ENCODE measurements around the gene LRRTM2.

The LRRTM2 gene

GRCh38 chr5:138833726-138834480, 41.2 kb downstream of the LRRTM2 start:
- DNase-seq: no peak

- DNase-seq: no peak
These were observed 42.1 kb downstream of the LRRTM2 start for GRCh38 chr5:138833080-138833479.

GRCh38 chr5:138832218-138832617, 42.9 kb downstream of the LRRTM2 start:
- no peak for DNase-seq

GRCh38 chr5:138831703-138832102, 43.4 kb downstream of the LRRTM2 start:
- no peak for DNase-seq

- no peak for DNase-seq
These were observed 45.8 kb downstream of the LRRTM2 start for GRCh38 chr5:138829341-138829740.

- DNase-seq: no peak
These were observed 46.6 kb downstream of the LRRTM2 start for GRCh38 chr5:138828556-138828955.

- no peak for DNase-seq
These were observed 49.9 kb downstream of the LRRTM2 start for GRCh38 chr5:138824924-138825863.

- no peak for DNase-seq
These were observed 50.6 kb downstream of the LRRTM2 start for GRCh38 chr5:138824516-138824915.

- DNase-seq: no peak
These were observed 54.4 kb downstream of the LRRTM2 start for GRCh38 chr5:138820695-138821094.

- no peak for DNase-seq
These were observed 56.1 kb downstream of the LRRTM2 start for GRCh38 chr5:138819081-138819480.

All from activated effector memory CD4-positive, alpha-beta T cell treated with Interleukin-2 at 50 U/mL for 16 hours (primary cell).